ENCODE measurements around the gene DENND4B. TPM values are rescaled to one million over a fixed set of nuclear protein-coding genes. Genes with fewer than 3 reads are reported as not detected.

DENND4B gene, protein sequence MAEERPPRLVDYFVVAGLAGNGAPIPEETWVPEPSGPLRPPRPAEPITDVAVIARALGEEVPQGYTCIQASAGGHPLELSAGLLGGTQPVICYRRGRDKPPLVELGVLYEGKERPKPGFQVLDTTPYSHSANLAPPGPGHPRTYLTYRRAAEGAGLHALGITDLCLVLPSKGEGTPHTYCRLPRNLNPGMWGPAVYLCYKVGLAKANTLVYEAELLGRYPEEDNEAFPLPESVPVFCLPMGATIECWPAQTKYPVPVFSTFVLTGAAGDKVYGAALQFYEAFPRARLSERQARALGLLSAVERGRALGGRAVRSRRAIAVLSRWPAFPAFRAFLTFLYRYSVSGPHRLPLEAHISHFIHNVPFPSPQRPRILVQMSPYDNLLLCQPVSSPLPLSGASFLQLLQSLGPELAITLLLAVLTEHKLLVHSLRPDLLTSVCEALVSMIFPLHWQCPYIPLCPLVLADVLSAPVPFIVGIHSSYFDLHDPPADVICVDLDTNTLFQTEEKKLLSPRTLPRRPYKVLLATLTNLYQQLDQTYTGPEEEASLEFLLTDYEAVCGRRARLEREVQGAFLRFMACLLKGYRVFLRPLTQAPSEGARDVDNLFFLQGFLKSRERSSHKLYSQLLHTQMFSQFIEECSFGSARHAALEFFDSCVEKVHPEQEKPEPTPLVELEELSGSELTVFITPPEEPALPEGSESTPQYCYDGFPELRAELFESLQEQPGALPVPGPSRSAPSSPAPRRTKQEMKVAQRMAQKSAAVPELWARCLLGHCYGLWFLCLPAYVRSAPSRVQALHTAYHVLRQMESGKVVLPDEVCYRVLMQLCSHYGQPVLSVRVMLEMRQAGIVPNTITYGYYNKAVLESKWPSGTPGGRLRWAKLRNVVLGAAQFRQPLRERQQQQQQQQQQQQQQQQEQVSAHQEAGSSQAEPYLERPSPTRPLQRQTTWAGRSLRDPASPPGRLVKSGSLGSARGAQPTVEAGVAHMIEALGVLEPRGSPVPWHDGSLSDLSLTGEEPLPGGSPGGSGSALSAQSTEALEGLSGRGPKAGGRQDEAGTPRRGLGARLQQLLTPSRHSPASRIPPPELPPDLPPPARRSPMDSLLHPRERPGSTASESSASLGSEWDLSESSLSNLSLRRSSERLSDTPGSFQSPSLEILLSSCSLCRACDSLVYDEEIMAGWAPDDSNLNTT (N-terminal part only)
- 12.1 and 17.2 TPM in 2 replicates for total RNA-seq

DNA sequence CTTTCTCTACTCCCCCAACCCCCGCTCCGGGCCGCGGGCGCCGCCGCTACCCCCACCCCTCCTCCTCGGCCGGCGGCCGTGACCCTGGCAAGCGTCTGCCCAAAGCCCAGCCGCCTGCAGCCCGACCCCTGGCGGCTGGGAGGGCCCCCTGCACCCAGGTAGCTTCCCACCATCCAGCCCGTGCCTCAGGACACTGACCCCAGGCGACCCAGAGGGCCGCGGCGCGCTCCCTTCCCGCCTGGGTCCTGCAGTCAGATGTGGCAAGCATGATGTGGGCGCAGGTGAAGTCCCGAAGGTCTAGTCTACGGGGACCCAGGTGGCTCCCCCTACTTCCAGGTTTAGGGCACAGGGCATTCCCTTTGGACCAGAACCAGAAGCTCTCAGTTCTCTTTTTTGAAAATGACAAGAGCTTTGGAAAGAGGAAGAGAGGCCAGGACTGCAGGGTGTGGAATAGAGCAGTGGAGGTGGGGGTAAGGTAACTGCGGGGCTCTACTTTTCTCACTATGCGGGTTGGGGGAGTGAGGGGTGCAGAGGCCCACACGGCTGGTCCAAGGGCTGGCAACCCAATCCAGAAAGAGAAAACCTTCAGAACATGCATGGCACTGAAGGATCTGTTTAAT is at the start of gene DENND4B:
Gene DENND4B, minus strand, starts transcription at position 97 of the 620 bp plus-strand sequence. CDS start 2,344 bp downstream, outside the sequence.

DNA sequence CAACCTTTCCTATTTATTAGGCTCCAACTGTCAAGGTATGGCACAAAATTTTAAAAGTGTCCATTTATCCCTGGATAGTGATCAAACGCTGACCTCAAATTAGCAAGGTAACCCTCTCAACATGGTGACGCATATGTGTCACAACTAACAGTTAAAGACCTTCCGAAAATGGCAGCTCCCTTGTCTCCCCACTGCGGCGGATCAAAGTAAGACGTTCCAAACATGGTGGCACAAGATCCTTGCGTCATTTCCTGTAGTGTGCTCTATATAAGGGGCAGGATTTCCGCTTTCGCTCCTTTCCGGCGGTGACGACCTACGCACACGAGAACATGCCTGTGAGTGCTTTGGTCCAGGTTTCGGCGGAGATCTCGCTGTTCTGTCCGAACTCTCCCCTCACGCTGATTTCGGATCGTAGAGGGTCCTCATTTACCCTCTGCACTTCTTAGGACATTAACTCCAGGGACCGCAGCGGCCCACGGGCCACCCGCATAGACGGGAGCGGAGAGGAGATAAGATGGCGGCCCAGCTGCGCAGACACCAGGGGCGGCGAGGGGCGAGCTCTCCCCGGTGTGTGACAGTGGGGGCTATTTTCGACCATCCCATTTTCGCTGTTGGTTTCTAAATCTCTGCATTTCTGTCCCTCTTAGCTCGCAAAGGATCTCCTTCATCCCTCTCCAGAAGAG is 44.1 kb upstream of the DENND4B start, which contains the start of gene RPS27:
Gene RPS27, plus strand, starts transcription at position 295 of the 683 bp plus-strand sequence. Its CDS starts 35 bp downstream, at position 330.

DNA sequence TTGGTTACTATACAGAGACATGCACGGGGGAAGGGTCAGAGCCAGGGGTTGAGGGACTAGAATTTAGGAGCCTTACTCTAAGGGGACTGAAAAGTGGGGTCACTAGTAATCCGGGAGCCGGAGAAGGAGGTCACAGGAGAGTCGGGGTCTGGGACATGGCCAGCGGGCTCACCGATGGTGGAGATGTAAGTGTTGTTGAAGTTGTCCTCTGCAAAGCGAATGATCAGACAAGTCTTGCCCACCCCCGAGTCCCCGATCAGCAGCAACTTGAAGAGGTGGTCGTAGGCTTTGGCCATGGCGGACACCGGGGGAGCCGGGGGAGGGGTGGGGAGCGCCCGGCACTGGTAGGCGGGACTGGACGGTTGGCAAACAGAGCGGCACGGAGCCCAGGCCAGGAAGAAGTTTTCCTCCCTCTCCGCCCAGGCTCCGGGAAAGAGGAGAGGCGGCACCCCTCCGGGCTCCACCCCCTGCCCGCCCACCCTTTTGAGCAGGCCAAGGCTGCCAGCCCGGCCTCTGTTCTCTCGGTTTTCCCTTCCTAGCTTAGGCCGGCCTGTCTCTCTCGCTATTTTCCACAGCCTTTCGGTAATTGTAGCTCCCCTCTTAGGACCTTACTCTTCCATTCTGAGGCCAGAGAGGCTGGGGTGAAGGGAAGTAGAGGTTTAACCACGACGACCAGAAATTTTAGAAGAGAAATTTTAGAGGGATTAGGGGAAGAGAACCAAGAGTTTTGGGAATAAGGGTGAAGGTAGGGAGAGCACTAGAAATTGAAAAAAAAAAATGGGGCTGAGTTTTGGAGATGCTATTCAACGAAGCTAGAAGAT is 39.6 kb upstream of the DENND4B start, which contains the start of gene RAB13:
Gene RAB13, minus strand, starts transcription at position 399 of the 821 bp plus-strand sequence. Its CDS starts 103 bp downstream, at position 296.

DNA sequence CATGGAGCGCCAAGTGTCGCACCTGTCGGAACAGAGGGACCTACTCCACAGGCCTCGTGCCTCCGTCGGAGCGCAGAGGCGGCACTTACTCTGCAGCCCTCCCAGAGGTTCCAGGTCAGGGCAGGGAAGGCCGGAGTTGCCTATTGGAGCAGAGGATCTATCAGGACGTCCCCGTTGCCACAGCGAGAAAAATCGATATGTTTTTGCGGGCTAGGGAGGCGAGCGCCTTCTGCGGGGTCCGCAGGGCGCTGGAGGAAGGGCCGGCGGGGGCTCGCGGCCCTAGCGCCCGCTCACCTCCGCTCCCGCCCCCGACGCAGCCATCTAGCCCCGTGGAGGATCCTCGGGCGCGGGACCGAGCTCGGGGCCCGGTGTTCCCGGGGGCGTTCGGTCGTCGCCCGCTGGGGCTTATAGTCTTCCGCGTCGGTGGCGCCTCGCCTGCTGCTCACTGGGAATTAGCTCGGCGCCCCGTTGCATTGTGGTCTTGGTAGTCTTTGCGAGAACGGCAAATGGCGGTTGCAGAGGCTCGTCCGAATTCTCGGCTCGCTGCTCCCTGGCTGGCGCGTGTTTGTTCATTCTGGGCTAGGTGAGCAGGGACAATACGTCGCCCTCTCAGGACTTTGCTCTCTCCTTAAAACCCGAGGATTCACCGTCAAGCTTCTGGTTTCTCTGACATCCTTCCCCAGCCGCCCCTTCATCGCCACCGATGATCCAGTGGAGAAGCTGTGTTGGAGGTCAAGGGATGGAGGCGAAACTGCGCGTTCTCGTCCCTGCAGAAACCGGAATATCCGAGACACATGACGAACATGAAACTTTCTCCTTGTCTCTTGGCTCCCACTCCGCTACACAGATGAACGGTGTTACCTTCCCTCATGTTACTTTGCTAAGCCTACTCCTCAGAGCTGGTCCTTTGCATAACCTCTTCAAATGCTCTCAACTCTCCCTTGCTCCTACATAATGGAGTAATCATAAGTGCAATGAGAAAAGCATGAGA is 31.0 kb upstream of the DENND4B start, which contains the start of gene JTB:
Gene JTB, minus strand, starts transcription at position 425 of the 991 bp plus-strand sequence. Its CDS starts 422 bp downstream, at position 3.

DNA sequence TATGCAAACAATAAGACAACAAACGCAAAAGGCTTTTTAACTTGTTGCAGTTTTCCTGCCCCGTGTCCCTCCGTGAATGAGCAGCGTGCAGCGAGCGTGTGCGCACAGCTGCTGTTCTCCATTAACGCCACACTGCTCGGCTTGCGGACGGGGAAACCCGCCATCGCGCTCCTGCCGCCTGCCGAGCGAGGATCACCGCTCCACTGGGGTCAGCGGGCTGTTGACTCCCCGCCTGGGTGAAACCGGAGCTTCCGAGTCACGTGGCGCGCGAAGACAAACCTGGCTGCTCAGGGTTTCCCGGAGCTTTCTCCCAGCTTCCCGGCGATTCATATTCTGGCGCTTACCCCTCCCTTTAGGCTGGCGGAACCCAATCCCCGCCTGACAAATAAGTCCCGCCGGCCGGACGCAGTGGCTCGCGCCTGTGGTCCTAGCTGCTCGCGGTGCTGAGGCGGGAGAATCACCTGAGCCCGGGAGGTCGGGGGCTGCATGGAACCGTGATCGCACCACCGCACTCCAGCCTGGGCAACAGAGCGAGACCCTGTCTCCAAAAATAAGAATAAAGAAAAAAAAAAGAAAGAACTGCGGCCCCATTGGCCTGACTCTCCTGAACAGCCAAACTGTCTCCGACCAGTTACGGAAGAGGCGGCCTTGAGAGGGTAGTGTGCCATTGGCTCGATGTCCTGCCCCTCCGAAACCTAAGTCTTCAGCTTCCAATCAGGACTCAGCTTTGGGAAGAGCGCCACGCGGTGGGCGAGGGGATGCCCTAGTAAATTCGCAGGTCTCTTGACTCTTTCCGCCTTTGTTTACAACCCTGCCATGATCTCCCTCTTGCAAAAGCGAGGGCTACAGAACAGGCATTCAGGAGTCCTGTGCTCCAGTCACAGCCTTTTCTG is 20.8 kb upstream of the DENND4B start, which contains the start of gene CREB3L4:
Gene CREB3L4, plus strand, starts transcription at position 796 of the 893 bp plus-strand sequence. CDS start 624 bp downstream, outside the sequence.

DNA sequence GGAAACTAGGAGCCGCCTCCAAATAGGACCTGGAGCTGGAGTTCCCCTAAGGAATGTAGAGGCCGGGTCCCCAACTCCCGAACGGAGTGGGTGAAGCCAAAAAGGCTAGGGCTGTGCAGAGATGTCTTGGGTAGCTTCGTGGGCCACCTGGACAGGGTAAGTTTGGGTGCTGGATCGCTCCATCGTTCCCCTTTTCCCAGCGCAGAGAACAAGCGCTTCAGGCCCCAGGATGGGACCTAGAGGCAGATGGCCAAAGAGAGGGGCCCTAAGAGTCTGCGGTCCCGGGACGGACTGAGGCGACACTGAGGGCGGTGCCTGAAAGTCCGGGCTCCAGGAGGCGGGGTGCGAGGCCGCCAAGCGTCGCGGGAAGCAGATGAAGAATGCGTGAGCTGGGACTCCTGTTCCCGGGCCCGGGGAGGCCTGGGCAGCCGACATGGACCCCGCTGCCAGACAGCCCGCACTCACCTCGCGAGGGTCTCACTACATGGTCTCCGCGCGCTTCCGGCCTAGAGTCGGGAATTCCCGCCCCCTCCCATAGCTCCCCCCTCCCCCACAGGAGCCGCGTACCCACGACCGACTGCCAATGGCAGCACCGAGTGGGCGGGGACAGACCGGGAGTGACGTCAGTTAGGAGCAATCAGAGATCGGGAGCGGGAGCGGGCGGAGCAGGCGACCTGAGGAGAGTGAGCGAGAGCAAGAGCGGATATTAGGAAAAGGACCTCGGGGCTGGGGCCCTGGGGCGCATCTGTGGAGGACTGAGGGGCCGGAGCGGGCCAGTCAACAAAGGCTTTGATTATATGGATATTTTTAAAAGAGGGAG is 16.7 kb upstream of the DENND4B start, which contains the start of gene SLC39A1:
Gene SLC39A1, minus strand, starts transcription at position 508 of the 820 bp plus-strand sequence. CDS start 822 bp downstream, outside the sequence.

DNA sequence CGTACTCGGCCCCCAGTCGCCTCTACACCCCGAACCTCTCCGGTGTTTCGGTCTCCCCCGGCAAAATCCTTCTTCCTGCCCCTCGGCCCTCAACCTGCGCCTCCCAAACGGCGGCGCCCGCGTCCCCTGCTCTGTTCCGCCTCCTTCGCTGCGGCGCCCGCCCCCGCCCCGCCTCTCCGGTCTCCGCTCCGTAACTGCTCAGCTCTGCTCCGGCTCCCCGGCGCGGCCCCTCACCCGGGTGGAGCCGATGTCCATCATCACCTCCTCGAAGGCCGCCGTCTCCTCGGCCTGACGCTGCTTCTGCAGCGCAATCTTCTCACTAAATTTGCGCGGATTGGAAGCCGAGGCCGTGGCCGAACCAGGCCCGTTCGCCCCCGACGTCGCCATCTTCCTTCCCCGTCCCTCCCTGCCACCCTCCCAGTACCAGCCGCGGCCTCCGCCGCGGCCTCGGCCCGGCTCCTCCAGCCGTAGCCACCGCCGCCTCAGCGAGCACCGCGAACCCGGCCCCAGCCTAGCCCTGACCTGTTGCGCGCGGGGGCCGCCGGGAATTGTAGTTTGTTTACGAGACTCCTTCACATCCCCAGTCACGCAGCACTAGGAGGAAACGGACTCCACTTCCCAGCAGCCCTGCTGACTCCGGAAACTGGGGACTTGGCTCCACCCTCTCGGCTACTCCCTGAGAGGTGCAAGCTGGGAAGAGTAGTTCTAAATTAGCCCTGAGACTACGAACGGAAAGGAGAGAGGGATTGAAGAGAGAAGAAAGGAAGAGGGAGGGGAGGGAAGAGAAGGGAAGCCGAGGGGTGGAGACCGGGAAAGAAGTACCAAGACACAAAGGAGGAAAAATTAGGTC is 11.8 kb upstream of the DENND4B start, which contains the start of gene CRTC2:
Gene CRTC2, minus strand, starts transcription at position 502 of the 850 bp plus-strand sequence. Its CDS starts 115 bp downstream, at position 387.

DNA sequence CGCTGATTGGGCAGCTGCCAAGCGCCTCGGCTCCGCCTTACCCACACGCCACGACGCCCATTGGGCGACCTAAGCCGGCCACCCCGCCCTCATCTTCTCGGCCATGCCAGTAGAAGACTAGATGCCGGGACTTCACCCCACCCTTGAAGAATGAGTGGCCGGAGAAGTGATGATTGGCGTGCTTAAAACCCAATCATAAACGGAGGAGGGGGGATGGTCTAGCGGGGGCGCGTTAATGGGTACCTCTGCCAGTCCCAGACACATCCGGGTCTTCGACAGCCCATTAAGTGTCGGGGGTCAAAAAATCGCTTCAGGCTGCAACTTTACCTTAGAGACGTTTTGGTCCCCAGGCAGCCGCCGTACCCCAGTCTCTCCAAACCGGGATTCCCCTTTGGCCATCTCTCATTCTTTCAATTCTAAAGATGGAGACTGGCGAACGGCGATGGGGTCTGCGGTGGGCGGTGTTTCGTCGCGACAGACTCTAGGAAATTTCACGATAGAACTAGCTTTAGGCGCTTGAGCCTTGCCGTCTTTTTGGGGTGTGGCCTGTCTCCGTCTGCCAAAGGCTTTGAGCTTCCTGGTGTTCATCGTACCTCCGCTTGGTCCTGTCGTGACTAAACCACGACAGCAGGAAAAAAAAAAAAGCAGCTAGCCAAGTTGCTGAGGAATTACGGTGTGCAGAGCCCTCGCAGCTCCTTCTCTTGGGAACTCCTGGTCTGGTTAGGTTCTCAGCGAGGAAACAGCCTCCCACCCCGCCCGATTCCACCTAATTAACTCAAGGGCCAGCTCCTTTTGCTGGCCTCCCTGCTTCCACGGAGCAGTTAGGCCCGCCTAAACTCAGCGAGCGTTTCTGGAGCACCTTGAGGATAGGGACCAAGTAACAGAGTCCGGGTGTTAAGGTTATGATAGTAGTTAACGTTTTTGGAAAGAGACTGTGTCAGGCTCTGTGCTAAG is 23.3 kb downstream of the DENND4B start, which contains the start of gene GATAD2B:
Gene GATAD2B, minus strand, starts transcription at position 1 of the 954 bp plus-strand sequence. CDS start 94,625 bp downstream, outside the sequence.

Other genes starting within 250 kb of the DENND4B start
- 26.5 and 29.7 TPM in 2 replicates for gene INTS3, start 218.7 kb downstream of the DENND4B start, total RNA-seq
- 6.1 and 8.5 TPM in 2 replicates for gene SLC27A3, start 171.3 kb downstream of the DENND4B start, total RNA-seq
- 2.5 and 3.1 TPM in 2 replicates for gene GATAD2B, start 23.7 kb downstream of the DENND4B start, total RNA-seq
- 1.9 and 2.8 TPM in 2 replicates for gene CRTC2, start 11.9 kb upstream of the DENND4B start, total RNA-seq
- 102 and 123 TPM in 2 replicates for gene SLC39A1, start 16.8 kb upstream of the DENND4B start, total RNA-seq
- 4.6 and 6.5 TPM in 2 replicates for gene CREB3L4, start 21.2 kb upstream of the DENND4B start, total RNA-seq
- 172 and 183 TPM in 2 replicates for gene JTB, start 31.0 kb upstream of the DENND4B start, total RNA-seq
- gene RAB13, start 39.6 kb upstream of the DENND4B start, total RNA-seq: 96.4 and 134 TPM in 2 replicates
- gene RPS27, start 44.0 kb upstream of the DENND4B start, total RNA-seq: 915 and 1,485 TPM in 2 replicates
- gene NUP210L, start 208.4 kb upstream of the DENND4B start, total RNA-seq: under 0.01 and 0.28 TPM in 2 replicates
- gene TPM3, start 245.4 kb upstream of the DENND4B start, total RNA-seq: 371 and 963 TPM in 2 replicates